ENCODE results near the gene FAM186B. TPM values are rescaled to one million over a fixed set of nuclear protein-coding genes. Genes with fewer than 3 reads are reported as not detected.

The FAM186B gene
- total and polyA plus RNA-seq, 2 of the 13 experiments (the other 11 are each of a cell fraction or from before 2014, with no cell fraction given): 0.07 to 0.20 TPM

DNA sequence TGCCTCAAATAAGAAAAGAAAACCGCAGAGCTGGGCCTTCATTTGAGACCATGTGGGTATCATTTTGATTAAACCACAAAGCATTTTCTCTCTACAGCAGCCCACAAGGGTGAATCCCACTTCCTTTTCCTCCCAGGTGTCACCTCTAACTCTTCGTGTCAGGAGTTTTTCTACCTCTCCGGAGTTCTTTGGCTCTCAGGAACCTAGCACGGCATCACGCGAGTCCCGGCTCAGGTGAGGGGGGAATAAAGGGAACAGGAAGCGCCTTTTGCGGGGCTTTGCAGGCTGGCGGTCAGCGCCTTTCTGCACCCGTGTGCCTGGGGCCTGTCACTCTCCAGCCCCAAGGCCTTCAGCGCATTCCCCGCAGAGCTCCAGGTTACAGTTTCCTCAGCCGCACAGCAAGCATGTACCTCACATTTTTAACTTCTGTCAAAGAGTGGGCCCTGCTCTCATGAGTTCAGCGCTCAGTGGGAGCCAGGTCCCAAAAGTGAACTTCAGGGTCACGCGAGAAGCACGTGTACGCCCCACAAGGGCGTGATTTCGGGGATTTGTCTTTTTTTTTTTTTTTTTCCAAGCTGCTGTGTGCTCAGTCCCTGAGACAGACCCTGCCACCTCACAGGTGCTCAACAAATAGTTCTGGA, 17.2 kb upstream of the FAM186B start (continued):
- TF ChIP-seq ZNF850 (CRISPR knock-in tag; conservative IDR thresholded peaks at IDR 0.05) (0 out of 2 replicates have a peak, but pooled peaks have one; percentile 27), ZSCAN31 (CRISPR knock-in tag; IDR thresholded peaks at IDR 0.05; ENCODE audit: low read depth) (no peak; the same call in 1 of the 2 replicates), WIZ (CRISPR knock-in tag; IDR thresholded peaks at IDR 0.05) (0 out of 2 replicates have a peak, but pooled peaks have one; percentile 34), ZFP37 (CRISPR knock-in tag; IDR thresholded peaks at IDR 0.05; ENCODE audit: borderline replicate concordance) (no peak), RFX5 (IDR thresholded peaks at IDR 0.05; ENCODE audit: low read depth, low read length) (no peak), ZNF431 (CRISPR knock-in tag; IDR thresholded peaks at IDR 0.05; ENCODE audit: borderline replicate concordance, low read depth) (no peak), HES4 (CRISPR knock-in tag; IDR thresholded peaks at IDR 0.05; ENCODE audit: borderline replicate concordance) (peak; percentile 81; the same call in 1 of the 2 replicates), YY1 (IDR thresholded peaks at IDR 0.05; ENCODE audit: insufficient read depth, insufficient replicate concordance, low read depth, low read length) (no peak), SP2 (CRISPR knock-in tag; IDR thresholded peaks at IDR 0.05) (no peak), SMC3 (IDR thresholded peaks at IDR 0.05; ENCODE audit: low read length) (no peak), SAFB2 (CRISPR knock-in tag; IDR thresholded peaks at IDR 0.05; ENCODE audit: borderline replicate concordance, low read depth) (no peak; the same call in 1 of the 2 replicates), MTA1 (CRISPR knock-in tag; IDR thresholded peaks at IDR 0.05; ENCODE audit: borderline replicate concordance) (no peak), ZSCAN22 (CRISPR knock-in tag; IDR thresholded peaks at IDR 0.05) (no peak), ZMYM3 (CRISPR knock-in tag; IDR thresholded peaks at IDR 0.05) (no peak), ZNF737 (CRISPR knock-in tag; IDR thresholded peaks at IDR 0.05; ENCODE audit: borderline replicate concordance) (no peak; the same call in 1 of the 2 replicates), LCORL (IDR thresholded peaks at IDR 0.05) (no peak), LCORL (CRISPR knock-in tag; IDR thresholded peaks at IDR 0.05) (peak; percentile 72)
- TF ChIP-seq, protein P1, sequence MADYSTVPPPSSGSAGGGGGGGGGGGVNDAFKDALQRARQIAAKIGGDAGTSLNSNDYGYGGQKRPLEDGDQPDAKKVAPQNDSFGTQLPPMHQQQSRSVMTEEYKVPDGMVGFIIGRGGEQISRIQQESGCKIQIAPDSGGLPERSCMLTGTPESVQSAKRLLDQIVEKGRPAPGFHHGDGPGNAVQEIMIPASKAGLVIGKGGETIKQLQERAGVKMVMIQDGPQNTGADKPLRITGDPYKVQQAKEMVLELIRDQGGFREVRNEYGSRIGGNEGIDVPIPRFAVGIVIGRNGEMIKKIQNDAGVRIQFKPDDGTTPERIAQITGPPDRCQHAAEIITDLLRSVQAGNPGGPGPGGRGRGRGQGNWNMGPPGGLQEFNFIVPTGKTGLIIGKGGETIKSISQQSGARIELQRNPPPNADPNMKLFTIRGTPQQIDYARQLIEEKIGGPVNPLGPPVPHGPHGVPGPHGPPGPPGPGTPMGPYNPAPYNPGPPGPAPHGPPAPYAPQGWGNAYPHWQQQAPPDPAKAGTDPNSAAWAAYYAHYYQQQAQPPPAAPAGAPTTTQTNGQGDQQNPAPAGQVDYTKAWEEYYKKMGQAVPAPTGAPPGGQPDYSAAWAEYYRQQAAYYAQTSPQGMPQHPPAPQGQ (CRISPR knock-in tag; IDR thresholded peaks at IDR 0.05; ENCODE audit: borderline replicate concordance): no peak
- TF ChIP-seq, protein P2, sequence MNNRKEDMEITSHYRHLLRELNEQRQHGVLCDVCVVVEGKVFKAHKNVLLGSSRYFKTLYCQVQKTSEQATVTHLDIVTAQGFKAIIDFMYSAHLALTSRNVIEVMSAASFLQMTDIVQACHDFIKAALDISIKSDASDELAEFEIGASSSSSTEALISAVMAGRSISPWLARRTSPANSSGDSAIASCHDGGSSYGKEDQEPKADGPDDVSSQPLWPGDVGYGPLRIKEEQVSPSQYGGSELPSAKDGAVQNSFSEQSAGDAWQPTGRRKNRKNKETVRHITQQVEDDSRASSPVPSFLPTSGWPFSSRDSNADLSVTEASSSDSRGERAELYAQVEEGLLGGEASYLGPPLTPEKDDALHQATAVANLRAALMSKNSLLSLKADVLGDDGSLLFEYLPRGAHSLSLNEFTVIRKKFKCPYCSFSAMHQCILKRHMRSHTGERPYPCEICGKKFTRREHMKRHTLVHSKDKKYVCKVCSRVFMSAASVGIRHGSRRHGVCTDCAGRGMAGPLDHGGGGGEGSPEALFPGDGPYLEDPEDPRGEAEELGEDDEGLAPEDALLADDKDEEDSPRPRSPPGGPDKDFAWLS (CRISPR knock-in tag; IDR thresholded peaks at IDR 0.05; ENCODE audit: borderline replicate concordance): no peak
- TF ChIP-seq, protein P3, sequence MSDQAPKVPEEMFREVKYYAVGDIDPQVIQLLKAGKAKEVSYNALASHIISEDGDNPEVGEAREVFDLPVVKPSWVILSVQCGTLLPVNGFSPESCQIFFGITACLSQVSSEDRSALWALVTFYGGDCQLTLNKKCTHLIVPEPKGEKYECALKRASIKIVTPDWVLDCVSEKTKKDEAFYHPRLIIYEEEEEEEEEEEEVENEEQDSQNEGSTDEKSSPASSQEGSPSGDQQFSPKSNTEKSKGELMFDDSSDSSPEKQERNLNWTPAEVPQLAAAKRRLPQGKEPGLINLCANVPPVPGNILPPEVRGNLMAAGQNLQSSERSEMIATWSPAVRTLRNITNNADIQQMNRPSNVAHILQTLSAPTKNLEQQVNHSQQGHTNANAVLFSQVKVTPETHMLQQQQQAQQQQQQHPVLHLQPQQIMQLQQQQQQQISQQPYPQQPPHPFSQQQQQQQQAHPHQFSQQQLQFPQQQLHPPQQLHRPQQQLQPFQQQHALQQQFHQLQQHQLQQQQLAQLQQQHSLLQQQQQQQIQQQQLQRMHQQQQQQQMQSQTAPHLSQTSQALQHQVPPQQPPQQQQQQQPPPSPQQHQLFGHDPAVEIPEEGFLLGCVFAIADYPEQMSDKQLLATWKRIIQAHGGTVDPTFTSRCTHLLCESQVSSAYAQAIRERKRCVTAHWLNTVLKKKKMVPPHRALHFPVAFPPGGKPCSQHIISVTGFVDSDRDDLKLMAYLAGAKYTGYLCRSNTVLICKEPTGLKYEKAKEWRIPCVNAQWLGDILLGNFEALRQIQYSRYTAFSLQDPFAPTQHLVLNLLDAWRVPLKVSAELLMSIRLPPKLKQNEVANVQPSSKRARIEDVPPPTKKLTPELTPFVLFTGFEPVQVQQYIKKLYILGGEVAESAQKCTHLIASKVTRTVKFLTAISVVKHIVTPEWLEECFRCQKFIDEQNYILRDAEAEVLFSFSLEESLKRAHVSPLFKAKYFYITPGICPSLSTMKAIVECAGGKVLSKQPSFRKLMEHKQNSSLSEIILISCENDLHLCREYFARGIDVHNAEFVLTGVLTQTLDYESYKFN (CRISPR knock-in tag; conservative IDR thresholded peaks at IDR 0.05): no peak
- TF ChIP-seq, protein P4, sequence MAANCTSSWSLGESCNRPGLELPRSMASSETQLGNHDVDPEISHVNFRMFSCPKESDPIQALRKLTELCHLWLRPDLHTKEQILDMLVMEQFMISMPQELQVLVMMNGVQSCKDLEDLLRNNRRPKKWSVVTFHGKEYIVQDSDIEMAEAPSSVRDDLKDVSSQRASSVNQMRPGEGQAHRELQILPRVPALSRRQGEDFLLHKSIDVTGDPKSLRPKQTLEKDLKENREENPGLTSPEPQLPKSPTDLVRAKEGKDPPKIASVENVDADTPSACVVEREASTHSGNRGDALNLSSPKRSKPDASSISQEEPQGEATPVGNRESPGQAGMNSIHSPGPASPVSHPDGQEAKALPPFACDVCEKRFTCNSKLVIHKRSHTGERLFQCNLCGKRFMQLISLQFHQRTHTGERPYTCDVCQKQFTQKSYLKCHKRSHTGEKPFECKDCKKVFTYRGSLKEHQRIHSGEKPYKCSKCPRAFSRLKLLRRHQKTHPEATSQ (CRISPR knock-in tag; IDR thresholded peaks at IDR 0.05; ENCODE audit: borderline replicate concordance): no peak; the same call in 1 of the 2 replicates
